ENCODE data around the gene SPPL3.

DNA sequence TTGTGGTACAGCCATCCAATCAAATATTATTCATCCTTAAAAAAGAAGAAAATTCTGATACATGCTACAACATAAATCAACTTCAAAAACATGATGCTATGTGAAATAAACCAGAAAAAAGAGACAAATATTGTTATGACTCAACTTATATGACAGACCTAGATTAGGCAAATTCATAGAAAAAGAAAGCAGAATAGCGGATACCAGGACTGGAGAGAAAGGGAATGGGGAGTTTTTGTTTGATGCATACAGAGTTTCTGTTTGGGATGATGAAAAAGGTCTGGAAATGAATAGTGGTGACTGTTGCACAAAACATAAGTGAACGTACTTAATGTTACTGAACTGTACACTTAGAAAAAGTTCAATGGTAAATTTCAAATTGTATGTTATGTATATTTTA is 82.3 kb downstream of the SPPL3 start:
- TF ChIP-seq EZH2 (IDR thresholded peaks at IDR 0.05; ENCODE audit: low read length, unreplicated experiment) (no peak), CTCF (conservative IDR thresholded peaks at IDR 0.05; ENCODE audit: low read depth, low read length) (no peak), EZH2phosphoT487 (IDR thresholded peaks at IDR 0.05; ENCODE audit: borderline replicate concordance, low read length) (no peak)

Data from PC-3 (cell line).